Measurements from ENCODE around the gene L1TD1.
"Not testable (repeated sequence)": the region's sequence is repeated elsewhere in the genome, so short reads cannot be mapped to it uniquely, and the experiment has no call there.

L1TD1 gene

DNA sequence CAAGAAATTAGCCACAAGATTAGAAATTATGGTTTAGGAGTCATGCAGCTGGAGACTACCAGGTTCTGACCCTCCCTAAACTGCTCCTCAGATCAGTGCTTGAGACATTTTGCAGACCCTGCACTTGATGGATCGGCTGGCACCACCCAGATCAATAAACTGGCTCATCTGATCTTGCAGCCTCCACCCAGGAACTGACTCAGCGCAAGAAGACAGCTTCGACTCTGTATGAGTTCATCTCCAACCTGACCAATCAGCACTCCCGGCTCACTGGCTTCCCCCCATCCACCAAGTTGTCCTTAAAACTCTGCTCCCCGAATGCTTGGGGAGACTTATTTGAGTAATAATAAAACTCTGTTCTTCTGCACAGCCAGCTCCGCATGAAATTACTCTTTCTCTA lies 40.0 kb downstream of the L1TD1 start:
- no peak for DNase-seq (ENCODE audit: low spot score)

DNA sequence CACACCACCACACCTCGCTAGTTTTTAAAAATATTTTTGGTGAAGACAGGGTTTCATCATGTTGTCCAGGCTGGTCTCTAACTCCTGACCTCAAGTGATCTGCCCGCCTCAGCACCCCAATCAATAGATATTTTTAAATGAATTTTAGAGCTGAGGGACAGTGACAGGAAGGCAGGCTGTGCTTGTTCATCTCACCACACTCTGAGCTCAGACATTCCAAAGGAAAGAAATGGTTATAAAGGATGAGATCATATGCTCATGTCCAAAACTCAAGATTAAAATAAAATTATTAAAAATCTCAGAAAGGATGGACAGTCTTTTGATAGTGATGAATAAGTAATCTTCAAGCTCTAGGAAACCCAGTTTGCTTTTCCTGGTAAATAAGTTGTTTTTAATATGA lies 40.9 kb downstream of the L1TD1 start:
- DNase-seq (ENCODE audit: low spot score): no peak

DNA sequence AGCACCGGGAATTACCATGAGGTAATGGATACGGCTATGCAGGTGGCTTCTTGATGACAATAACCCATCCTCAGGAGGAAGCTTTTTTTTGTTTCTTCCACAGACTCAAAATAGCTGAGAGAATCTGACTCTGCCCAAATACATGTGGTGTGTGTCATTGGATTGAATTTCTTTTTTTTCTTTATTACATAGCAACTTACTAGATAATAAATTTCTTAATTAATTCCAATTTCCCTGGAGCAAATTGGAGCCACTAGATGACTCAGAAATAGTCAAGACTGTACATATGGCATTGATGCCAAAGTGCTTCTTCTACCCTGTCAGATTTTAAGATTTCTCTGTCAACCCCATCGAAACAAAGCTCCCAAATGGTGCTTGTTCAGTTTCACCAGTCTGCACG lies 42.7 kb downstream of the L1TD1 start:
- no peak for DNase-seq (ENCODE audit: low spot score)

DNA sequence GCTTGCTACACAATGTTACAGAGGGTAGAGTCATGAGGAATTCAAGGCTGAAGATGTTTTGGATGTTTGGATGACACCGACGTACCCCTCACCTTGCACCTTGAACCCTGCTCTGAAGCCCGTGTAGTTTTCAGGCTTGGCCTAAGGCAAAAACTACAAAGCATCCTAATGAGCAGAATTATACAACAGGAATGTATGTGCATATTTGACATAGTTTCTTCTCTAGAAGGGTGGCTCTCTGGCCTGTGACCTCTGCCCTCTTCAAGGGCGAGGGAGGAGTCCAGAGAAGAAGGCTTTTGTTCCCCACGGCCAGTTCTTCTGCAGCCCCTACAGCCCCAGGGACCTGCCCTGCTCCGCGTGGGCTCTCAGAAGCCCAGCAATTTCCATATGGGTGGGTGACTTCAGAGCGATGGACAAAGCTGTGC lies 43.3 kb downstream of the L1TD1 start:
- no peak for DNase-seq (ENCODE audit: low spot score)

DNA sequence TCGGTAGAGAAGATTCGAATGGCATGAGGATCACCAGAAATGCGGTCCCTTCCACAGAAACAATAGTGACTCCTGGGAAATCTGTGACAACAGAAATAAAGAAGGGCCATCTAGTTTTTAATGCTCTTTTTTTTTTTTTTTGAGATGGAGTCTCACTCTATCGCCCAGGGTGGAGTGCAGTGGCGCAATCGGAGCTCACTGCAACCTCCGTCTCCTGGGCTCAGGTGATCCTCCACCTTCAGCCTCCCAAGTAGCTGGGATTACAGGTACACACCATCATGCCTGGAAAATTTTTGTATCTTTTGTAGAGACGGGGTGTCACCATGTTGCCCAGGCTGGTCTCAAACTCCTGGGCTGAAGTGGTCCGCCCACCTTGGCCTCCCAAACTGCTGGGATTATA lies 43.9 kb downstream of the L1TD1 start:
- DNase-seq (ENCODE audit: low spot score): no peak

DNA sequence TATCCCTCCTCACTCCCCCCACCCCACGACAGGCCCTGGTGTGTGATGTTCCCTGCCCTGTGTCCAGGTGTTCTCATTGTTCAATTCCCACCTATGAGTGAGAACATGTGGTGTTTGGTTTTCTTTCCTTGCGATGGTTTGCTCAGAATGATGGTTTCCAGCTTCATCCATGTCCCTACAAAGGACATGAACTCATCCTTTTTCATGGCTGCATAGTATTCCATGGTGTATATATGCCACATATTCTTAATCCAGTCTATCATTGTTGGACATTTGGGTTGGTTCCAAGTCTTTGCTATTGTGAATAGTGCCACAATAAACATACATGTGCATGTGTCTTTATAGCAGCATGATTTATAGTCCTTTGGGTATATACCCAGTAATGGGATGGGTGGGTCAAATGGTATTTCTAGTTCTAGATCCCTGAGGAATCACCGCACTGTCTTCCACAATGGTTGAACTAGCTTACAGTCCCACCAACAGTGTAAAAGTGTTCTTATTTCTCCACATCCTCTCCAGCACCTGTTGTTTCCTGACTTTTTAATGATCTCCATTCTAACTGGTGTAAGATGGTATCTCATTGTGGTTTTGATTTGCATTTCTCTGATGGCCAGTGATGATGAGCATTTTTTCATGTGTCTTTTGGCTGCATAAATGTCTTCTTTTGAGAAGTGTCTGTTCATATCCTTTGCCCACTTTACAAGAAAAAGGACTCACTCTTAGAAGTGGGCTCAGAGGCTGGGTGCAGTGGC lies 45.2 kb downstream of the L1TD1 start:
- not testable (repeated sequence) for DNase-seq (ENCODE audit: low spot score)

DNA sequence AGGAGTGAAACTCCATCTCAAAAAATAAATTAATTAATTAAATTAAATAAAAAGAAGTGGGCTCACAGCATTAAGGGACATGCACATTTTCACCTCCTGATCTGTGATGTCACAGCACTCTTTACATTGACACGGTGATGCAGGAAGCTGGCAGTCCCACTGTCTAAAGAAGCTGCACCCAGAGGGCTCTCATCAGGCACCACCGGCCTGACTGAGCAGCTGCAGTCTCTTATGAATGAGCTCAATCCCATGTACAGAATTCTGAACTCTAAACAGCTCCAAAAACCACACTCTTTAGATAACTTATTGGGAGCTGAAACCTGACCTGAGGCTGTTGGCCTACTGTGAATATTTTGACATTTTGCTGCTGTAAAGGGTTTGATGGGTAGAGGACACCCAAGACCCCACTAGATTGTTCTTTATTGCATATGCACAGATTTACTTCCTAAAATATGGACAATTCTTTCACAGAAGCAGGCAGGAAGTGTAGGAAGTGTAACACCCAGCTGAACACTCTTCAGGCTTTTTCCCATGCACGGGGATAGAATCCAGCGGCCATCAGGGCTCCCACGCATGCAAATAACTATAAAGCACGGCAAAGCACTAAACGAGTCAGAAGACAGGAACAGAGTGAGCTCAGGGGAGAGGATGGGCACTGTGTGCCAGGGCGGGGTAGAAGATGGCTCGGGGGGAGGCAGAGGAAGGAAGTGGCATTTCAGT lies 46.2 kb downstream of the L1TD1 start:
- DNase-seq (ENCODE audit: low spot score): no peak

DNA sequence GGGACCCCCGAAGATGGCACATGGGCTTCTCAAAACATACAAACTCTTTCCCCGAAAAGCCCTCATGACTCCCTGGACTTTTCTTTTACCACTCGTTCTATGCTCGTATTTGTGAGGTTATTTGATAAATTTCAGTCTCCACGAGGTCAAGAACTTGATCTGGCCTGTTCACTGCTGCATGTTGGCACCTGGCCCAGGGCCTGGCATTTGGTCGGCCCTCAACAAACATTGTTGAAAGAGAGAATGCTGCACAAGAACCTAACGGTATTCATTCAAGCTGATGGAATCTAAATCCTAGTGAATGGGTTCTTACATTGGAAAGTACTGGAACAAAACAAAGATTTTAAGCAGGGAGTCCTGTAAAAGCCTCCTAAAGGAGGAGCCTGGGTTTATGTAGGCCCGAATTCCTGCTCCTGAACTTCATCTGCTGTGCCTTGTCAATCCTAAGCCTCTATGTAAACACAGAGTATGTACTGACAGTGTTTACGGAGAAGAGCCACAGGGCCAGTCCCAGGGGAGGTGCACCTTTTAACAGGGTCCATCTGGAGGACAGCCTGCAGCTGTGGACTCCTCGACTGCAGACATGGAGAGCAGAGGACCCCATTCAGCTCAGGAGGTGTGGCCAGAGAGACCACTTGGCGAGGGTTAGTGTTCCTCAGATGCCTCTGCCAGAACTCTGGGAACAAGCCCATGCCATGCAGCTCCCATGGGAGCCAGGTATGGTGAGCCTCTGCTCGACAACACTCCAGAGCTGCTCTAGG lies 46.9 kb downstream of the L1TD1 start:
- no peak for DNase-seq (ENCODE audit: low spot score)

DNA sequence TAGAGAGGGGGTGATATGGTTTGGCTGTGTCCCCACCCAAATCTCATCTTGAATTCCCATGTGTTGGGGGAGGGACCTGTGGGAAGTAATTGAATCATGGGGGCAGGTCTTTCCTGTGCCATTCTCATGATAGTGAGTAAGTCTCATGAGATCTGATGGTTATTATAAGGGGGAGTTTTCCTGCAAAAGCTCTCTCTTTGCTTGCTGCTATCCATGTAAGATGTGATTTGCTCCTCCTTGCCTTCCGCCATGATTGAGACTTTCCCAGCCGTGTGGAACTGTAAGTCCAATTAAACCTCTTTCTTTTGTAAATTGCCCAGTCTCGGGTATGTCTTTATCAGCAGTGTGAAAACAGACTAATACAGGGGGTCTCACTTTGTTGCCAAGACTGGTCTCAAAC lies 49.7 kb downstream of the L1TD1 start:
- not testable (repeated sequence) for DNase-seq (ENCODE audit: low spot score)

DNA sequence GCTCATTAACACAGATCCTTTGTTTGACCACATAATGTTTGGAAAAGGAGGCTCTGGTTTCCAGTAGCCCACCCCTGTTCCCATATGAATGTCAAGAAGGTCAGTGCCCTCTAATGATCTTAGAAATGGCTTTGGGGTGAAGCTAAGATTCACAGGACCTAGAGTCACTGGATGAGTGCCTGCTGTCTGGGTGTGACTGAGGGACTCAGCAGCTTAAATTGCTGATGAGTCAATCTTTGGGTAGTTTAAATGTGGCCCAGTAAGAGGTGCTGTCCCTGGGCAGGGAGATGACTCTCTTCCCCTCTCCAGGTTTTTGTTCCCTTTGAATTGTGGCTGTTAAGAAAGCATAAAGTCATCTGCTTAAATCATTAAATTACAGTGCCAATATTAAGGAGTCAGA lies 50.6 kb downstream of the L1TD1 start:
- no peak for DNase-seq (ENCODE audit: low spot score)

DNA sequence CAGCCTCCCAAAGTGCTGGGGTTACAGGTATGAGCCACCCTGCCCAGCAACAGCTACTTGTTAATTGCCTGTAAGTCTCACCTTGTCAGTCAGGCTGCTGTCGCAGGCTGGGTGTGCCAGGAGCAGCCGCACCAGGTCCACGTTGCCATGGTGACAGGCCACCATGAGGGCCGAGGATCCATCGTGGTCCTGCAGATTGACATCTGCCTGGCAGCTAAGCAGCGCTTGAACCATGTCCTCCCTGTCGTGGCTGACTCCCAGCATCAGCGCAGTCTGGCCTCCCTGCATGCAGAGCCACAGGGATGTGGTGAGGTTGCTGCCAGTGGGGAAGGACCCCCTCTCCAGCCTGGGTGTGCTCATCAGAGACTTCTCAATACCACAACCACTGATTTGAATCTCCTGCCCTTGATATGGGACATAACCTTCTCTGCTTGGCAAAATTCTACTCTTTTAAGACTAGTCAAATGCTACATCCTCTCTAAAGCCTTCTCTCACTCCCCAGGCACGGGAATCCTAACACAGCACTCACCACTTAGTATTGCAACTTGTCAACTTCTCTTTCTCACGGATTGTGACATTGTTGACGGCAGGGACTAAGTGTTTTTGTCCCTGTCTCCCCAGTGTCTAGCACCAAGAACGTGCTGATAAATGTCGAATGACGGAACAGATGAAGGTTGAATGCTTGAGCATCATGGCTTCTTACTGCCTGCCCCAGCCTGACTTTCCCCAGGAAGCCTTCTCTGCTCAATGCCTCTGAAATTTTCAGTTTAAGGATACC lies 52.9 kb downstream of the L1TD1 start:
- peak; percentile 47 for DNase-seq (ENCODE audit: low spot score)

DNA sequence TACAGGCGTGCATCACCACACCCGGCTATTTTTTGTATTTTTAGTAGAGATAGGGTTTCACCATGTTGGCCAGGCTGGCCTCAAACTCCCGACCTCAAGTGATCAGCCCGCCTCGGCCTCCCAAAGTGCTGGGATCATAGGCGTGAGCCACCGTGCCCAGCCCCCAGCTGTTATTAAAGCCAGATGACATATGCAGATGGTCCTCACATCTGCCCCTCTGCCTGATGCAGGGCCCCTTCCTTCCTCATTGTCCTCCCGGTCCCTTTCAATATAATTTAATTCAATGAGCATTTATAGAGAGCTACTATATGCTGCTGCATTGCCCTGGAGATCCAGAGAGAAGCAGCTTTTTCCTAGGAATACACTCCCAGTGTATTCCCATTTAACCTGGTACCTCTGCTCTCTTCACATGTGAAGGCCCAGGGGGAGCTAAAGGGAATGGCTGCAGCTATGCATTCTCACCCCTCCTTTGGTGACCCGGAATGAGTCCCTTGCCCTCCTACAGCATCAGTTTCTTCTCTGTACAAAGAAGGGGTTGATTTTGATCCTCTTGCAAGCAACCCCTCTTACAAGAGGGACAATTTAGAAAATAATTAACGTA lies 55.6 kb downstream of the L1TD1 start:
- DNase-seq (ENCODE audit: low spot score): no peak

DNA sequence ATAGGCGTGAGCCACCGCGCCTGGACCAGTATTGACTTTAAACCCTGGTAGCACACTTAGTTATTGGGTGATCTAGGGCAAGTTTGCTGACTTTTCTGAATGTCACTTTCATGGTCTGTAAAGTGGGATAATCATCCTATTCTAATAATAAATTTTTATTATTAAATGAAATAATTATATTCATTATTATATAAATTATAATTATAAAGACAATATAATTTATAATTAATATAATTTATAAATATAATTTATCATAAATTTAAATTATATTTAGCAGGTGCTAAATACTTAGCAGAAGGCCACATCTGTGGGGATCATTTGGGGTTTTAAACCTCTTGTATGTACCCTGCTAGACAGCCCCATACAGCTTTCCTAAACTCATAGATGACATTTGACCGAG lies 64.9 kb downstream of the L1TD1 start:
- no peak for DNase-seq (ENCODE audit: low spot score)

DNA sequence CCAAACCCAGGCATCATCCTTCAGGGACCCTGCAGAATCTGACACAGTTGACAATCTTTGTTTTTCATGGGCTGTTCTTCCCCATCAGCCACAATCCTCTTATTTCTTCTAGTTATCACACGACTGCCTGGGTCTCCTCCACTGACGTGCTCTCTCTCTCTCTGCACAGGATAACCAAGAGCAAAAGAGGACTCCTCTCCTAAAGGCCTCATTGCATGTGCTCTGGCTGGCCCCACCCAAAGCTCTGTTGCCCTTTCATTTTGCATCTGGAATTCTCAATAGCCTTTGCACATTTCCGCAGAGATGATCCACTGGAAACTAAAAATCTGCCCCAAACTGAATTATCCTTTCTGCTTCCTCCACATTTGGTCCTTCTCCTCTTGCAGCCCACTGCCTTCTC lies 66.0 kb downstream of the L1TD1 start:
- no peak for DNase-seq (ENCODE audit: low spot score)
